Measurements from ENCODE around the gene MRPS16. TPM values are rescaled to one million over a fixed set of nuclear protein-coding genes. Genes with fewer than 3 reads are reported as not detected.

Gene MRPS16
- total RNA-seq, 1 donor from 2014 or later: 89.2 TPM

- H3K27ac Mint-ChIP-seq (ENCODE audit: unreplicated experiment): no peak overlapping the region
- TF ChIP-seq CTCF (IDR thresholded peaks at IDR 0.05; ENCODE audit: partially characterized antibody, unreplicated experiment): no peak
- no peak for DNase-seq
- H3K4me1 Mint-ChIP-seq (ENCODE audit: low read depth, unreplicated experiment): no peaks in the 10 kb centered on the region
- no peaks in the 10 kb centered on the region for H3K9me3 Mint-ChIP-seq (ENCODE audit: unreplicated experiment)
- no peaks in the 10 kb centered on the region for H3K36me3 Mint-ChIP-seq (ENCODE audit: unreplicated experiment)
- no peaks in the 10 kb centered on the region for H3K27me3 Mint-ChIP-seq (ENCODE audit: unreplicated experiment)
- no peak overlapping the region for H3K4me3 Mint-ChIP-seq (ENCODE audit: unreplicated experiment)
Observed at GRCh38 chr10:73229567-73229966, 22.9 kb downstream of the MRPS16 start.

- DNase-seq: no peak
- Mint-ChIP-seq H3K4me3 (ENCODE audit: unreplicated experiment) (no peak overlapping the region), H3K27ac (ENCODE audit: unreplicated experiment) (no peak overlapping the region), H3K4me1 (ENCODE audit: low read depth, unreplicated experiment) (no peaks in the 10 kb centered on the region), H3K27me3 (ENCODE audit: unreplicated experiment) (no peaks in the 10 kb centered on the region), H3K9me3 (ENCODE audit: unreplicated experiment) (no peaks in the 10 kb centered on the region), H3K36me3 (ENCODE audit: unreplicated experiment) (no peaks in the 10 kb centered on the region)
- TF ChIP-seq CTCF (IDR thresholded peaks at IDR 0.05; ENCODE audit: partially characterized antibody, unreplicated experiment): no peak
Observed at GRCh38 chr10:73228247-73228646, 24.2 kb downstream of the MRPS16 start.

- no peaks in the 10 kb centered on the region for H3K36me3 Mint-ChIP-seq (ENCODE audit: unreplicated experiment)
- no peaks in the 10 kb centered on the region for H3K27me3 Mint-ChIP-seq (ENCODE audit: unreplicated experiment)
- TF ChIP-seq CTCF (IDR thresholded peaks at IDR 0.05; ENCODE audit: partially characterized antibody, unreplicated experiment): no peak
- H3K4me3 Mint-ChIP-seq (ENCODE audit: unreplicated experiment): no peak overlapping the region
- H3K4me1 Mint-ChIP-seq (ENCODE audit: low read depth, unreplicated experiment): no peaks in the 10 kb centered on the region
- H3K27ac Mint-ChIP-seq (ENCODE audit: unreplicated experiment): no peak overlapping the region
- no peak for DNase-seq
- H3K9me3 Mint-ChIP-seq (ENCODE audit: unreplicated experiment): no peaks in the 10 kb centered on the region
Observed at GRCh38 chr10:73226663-73227062, 25.8 kb downstream of the MRPS16 start.

- Mint-ChIP-seq H3K27me3 (ENCODE audit: unreplicated experiment) (no peaks in the 10 kb centered on the region), H3K27ac (ENCODE audit: unreplicated experiment) (no peak overlapping the region), H3K9me3 (ENCODE audit: unreplicated experiment) (no peaks in the 10 kb centered on the region), H3K4me3 (ENCODE audit: unreplicated experiment) (no peak overlapping the region), H3K4me1 (ENCODE audit: low read depth, unreplicated experiment) (no peaks in the 10 kb centered on the region), H3K36me3 (ENCODE audit: unreplicated experiment) (no peaks in the 10 kb centered on the region)
- TF ChIP-seq CTCF (IDR thresholded peaks at IDR 0.05; ENCODE audit: partially characterized antibody, unreplicated experiment): no peak
- no peak for DNase-seq
Observed at GRCh38 chr10:73225518-73225917, 26.9 kb downstream of the MRPS16 start.

- H3K36me3 Mint-ChIP-seq (ENCODE audit: unreplicated experiment): no peaks in the 10 kb centered on the region
- H3K27ac Mint-ChIP-seq (ENCODE audit: unreplicated experiment): no peak overlapping the region
- no peaks in the 10 kb centered on the region for H3K27me3 Mint-ChIP-seq (ENCODE audit: unreplicated experiment)
- no peaks in the 10 kb centered on the region for H3K4me1 Mint-ChIP-seq (ENCODE audit: low read depth, unreplicated experiment)
- no peaks in the 10 kb centered on the region for H3K9me3 Mint-ChIP-seq (ENCODE audit: unreplicated experiment)
- TF ChIP-seq CTCF (IDR thresholded peaks at IDR 0.05; ENCODE audit: partially characterized antibody, unreplicated experiment): no peak
- H3K4me3 Mint-ChIP-seq (ENCODE audit: unreplicated experiment): no peak overlapping the region
- DNase-seq: no peak
Observed at GRCh38 chr10:73220989-73221388, 31.5 kb downstream of the MRPS16 start.
